GM18909 (cell line): Measurements from ENCODE around the gene ARHGAP42.

Source experiments
- ATAC-seq: cut with Tn5 transposase; IDR thresholded peaks from one replicate; pipeline ENCODE4 v1.9.1; 2021; ENCODE audit warnings: mild to moderate bottlenecking; ENCODE audit not compliant: unreplicated experiment, poor library complexity

ARHGAP42 gene

DNA sequence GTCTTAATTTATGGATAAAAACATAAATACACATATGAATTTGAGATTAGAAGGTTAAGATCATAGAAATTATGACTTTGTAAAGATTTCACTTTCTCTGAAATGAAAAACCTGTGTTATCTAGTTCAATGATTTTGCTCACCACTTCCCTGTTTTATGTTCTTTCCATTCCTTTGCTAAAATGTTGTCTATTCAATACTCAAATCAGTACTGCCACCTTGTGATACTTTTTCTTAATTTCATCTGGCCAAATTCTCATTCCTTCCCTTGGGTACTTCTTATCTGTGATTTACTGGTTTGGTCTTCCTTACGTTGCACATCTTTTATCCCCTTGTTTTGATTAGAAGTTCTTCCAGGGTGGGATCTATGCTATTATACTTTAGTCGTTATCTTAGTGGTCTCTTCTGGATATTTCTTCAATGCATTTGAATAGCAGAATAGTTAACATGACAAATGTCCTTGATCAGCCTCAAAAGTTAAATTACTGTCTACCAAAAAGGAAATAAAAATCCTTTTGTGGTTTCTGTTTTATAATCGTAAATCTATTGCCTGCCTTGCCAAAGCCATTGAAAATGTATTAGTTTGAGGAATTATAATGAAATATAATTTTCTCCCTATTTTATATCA, 245.5 kb downstream of the ARHGAP42 start:
- peak; percentile 71 for ATAC-seq

DNA sequence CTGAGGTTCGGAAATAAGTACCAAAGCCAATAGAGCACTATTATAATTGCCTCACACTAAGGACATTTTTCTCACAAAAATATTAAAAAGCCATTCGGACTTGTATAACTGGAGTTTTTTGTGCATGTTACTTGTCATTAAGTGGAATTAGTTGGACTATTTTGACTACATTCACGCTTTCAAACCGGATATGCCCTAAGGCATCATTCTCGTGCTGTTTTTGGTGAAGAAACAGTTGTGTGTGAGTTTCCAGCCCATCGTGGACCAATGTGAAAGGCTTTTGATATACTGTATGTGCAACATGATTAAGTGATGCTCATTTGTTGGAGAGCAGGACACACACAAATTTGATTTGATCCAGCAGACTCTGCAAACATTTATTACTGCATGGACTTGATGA, 249.7 kb downstream of the ARHGAP42 start:
- no peak for ATAC-seq

DNA sequence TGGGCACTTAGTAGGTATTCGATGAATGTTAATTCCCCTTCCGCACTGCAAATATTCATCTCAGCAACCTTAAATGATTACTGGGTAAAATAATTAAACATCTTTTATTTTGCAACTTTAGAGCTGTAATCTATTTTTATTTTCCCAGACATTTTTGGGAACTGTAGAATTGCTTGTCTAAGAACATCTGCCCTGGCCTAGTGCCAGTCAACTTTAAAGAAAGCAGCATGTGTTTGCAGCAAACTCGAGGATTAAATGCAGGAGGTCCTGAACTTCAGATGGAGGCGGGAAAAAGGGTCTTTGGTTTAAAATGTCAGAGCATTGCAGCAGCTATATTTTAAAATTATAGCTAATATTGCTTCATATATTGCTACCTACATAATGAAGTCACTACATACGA, 252.5 kb downstream of the ARHGAP42 start:
- ATAC-seq = no peak

DNA sequence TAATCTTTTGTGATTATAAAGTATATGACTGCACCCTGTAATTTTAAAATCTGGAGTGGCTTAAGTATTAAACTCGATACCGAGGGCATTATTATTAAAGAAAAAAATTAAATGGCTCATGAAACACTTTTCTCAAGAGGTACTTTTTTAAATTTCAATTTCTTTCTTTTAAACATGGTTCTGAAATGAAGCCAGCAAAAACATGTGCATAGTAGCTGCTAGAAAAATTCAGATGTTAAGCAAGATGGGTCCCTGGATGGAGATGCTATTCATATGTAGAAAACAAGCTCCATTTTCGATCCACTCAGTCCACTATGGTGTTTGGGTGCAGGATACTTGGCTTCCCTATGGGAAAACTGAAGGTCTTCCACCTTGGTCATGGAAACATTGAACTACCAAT, 253.0 kb downstream of the ARHGAP42 start:
- ATAC-seq = no peak

DNA sequence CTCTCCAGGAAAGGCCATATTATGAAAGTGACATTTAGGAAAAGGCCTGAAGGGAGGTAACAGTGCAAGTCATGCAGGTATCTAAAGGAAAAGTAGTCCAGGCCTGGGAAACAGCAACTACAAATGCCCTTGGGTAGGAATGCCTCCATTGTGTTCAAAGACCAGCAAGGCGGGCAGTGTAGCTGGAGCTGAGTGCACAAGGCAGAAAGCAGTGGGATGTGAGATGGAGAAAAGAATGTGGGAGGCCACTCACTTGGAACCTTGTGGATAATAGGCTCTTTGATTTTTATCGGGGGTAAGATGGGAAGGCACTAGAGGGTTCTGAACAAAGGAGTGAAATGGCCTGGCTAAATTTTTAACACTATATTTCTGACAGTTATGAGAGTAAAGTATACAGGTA, 253.9 kb downstream of the ARHGAP42 start:
- ATAC-seq = no peak

DNA sequence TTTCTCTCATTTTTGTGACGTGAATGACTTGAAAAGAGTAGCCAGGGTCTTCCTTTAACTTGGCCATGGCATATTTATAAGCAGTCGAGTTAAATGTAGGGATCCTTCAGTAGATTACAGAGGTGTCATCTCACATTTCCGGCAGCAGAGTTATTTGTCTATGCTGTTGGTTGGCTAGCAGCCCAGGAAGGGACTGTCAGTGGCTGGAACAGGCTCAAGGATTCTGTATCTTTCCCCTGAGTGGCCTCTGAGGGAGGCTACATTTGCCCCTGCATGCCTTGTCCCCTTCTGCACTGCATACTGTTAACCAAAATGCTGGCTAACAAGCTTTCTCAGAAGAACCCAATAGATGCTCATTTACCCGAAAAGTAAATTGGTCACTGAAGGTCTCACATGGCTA, 254.9 kb downstream of the ARHGAP42 start:
- no peak for ATAC-seq

DNA sequence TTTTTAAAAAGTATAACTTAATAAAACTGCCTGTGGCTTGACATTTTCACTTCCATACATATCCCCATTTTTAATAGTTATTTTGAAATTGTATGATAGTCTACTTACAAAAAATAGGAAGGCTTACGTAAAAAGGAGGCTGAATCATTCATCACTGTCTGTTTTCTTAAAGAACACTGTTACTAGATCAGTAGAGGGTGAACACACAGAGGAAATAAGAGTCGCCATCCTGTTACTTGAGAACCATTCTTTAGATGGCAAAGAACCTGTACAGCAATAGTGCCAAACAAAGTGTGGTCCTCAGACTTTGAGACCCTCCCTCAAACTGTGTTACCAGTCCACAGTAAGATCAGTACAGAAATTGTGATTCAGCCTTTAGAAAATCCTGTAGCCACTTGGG, 261.8 kb downstream of the ARHGAP42 start:
- ATAC-seq = no peak

DNA sequence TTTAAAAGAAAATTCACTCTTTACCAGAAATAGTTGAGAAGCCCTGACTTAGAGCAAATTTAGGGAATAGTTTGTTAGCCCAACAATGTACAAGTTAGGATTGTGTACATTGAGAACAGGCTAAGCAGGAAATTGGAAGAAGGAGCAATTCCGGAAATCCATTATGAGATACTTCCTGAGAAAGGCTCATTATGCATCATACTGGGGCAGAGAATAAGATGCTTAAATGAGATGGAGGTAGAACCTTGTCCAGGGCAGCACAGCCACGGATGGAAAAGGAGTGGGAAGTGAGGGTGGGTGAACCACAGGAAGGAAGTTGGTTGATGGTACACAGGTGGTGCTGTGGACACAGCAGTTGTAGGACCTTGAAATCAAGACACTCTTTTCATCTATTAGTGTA, 262.4 kb downstream of the ARHGAP42 start:
- ATAC-seq = no peak

DNA sequence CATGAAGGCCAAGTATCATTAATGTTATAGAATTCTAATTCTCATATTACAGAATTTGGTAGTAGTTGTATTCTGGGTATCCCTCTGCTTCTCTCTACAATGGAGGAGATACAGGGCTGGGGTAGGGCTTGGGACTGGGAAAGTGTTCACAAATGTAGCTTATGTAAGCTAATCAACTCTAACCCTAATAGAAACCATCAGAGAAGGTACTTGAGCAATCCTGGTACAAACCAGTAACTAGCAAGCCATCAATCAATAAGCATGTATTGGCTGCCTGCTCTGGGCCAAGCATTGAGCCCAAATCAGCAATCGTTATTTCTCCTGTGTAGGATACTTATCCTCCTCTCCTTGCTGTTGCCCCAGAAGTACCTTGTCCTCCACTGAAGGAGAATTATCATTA, 268.2 kb downstream of the ARHGAP42 start:
- ATAC-seq = no peak

DNA sequence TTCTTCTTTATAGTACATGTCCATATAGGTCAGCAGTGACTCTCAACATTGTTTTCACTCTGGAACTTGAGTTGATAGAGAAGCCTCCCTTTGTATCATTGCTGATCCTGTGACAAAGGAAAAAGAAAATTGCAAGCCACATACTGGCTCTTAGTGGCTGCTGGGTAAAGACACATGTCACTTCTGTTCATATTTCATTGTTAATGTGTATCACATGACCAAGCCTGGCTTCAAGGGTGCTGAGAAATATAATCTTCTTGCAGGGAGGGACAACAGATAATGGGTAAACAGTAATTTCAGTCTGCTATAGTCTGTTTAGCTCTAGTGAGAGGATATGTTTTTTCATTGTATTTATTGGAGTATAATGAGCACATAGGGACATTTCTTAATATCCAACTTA, 269.3 kb downstream of the ARHGAP42 start:
- no peak for ATAC-seq

DNA sequence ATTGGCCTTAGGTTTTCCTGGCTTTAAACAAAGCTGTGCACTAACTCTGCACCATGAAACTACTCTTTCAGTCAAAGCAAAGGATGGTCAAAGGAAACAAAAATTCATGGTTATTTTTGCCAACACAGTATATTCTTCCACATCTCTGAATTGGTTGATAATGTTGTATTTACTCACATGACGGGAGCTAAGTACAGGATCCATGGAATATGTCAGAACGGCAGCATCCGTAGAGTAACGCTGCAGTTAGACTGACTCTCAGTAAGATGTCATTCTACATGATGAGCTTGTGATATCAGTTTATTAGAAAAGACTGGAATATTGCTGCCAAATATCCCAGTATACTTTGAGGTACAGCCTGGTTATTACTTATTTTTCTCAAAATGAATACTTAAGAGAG, 270.4 kb downstream of the ARHGAP42 start:
- ATAC-seq = no peak

DNA sequence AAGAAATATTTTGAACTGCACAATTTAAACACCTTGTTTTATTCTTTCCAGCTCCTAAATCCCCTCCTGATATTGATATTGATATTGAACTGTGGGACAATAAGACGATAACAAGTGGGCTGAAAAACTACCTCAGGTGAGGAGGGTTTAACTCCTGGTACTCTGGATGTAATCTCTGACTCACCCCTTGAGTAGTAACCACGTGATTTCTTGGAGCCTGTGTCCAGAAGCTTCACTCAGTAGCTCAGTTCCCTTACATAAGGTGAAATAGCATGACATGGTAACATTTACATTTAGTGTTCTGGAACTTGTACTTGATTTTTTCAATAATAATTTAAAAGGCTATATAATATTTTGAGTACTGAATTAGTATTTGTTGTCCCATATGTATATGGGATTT, 274.5 kb downstream of the ARHGAP42 start:
- ATAC-seq = no peak

DNA sequence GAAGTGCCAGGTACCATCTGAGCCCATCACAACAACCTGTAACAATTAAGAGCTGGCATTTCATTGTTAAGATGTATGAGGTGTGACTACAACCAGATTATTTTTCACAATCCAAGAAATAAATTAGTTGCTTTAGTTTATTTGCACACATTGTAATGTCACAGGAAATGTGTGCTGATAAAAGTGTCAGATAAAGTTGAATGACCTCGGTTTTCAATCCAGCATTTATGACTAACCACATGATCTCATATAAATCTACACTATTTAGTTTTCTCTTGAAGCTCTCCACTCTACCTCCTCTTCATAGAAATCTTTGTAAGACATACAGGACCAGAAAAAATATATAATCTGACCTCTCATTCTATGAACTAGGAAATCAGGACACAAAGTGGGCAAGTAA, 276.3 kb downstream of the ARHGAP42 start:
- no peak for ATAC-seq

DNA sequence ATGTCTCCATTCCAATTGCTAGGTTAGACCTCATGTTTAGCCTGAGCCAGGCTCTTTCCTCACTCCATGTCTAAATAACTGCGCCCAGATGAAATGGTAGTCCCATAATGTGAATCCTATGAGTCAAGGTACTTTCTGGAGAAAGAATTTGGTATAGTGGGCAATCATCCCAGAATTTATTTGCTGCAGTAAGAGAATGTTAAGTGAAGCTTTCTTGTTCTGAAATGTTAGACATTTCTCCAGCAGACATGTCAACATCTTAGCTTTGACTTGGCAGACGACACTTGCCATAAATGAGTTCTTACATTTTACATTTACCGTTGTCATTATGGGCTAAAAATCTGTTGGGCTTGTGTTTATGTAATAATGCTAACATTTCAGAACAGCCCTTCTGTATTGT, 277.3 kb downstream of the ARHGAP42 start:
- ATAC-seq = no peak

DNA sequence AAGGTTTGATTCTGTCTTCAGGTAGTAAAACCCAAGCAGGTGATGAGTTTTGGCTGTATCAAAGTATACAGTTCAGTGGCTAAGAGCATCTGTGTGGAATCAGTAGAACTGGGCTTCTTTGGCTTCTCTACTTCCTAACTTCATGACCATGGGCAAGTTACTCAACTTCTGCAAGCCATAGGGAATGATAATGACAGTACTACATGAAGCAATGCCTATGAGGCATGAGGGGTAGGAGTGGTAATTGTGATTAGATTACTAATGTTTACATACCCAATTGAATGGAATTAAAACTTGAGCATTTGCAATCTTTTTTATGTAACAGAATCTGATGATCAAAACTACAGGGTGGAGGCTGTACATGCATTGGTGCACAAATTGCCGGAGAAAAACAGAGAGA, 278.3 kb downstream of the ARHGAP42 start:
- ATAC-seq = no peak

DNA sequence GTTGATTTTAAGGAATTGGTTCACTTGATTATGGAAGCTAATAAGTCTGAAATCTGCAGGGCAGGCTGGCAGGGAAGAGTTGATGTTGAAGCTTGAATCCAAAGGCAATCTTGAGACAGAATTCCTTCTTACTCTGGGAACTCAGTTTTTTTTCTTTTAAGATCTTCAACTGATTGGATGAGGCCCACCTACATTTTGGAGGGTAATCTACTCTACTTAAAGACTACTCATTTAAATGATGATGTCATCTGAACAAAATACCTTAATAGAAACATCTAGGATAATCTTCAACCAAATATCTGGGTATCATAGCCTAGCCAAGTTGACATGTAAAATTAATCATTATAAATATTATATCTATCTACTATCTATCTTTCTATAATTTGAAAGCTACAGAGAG, 279.3 kb downstream of the ARHGAP42 start:
- ATAC-seq = no peak

DNA sequence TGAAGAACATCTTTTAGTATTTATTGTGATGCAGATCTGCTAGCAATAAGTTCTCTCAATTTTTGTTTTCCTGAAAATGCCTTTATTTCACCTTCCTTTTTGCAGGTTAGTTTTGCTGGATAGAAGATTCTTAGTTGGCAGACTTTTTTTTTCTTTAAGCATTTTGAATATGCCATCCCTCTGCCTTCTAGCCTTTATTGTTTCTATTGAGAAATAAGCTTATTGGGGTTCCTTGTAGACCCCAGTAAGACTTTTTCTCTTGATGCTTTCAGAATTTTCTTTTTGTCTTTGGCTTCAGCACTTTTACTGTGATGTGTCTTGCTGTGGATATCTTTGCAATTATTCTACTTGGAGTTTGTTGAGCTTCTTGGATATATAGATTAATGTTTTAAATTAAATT, 281.9 kb downstream of the ARHGAP42 start:
- no peak for ATAC-seq

DNA sequence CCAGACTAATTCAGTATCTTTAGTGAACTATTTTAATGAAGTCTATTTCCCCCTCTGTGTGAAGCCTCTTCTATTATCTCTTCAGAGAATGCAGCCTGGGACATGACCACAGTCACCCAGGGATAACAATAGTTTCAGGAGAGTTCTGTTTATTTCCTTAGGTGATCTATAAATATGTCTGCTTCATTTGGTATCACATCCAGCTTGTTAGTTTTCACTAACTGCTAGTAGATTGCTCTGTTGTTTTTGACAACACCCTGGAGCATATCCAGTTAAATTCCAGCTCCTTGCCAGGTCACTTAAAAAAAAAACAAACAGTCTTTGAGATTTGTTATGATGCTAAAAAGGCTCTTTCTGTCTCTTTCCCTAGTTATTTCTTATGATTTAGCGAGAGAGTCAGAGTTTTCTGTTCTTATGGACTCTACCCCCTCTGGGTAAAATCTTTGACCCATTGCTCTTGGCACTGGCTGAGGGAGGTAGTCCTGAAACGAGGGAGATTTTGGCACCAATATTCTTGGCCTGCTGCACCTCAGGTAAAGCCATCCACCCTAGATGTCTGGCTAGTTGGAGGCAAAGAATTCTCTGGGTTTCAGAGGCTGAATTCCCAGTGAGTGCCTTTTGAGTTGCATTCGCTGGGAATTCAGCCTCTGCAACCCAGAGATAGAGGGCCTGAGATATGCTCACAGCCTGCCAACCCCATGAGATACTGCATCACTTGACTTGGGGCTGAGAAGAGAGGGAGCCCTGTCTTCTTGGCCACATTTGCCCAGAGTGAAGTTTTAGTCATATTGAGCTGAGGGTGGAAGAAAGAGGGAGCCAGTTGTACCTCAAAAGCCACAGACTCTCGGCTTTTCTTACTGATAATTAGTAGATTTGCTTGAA, 283.4 kb downstream of the ARHGAP42 start:
- ATAC-seq = no peak

DNA sequence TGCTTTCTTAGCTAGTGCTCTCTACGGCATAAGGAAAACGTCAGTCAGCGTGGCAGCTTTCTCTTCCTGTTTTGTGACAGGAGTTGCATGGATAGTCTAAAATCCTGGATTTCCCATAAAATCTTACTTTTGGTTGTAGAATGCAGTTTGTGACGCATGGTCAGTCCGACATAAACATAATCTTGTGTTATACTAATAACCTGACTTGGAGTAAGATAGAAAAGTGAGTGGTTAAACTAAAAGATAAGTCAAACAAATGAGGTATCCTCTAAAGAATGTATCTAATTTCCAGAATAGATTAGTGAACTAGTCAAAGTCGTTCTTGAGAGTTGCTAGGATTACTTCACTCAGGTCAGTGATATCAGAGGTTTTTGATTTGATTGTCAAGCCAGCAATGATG, 285.0 kb downstream of the ARHGAP42 start:
- ATAC-seq = no peak

DNA sequence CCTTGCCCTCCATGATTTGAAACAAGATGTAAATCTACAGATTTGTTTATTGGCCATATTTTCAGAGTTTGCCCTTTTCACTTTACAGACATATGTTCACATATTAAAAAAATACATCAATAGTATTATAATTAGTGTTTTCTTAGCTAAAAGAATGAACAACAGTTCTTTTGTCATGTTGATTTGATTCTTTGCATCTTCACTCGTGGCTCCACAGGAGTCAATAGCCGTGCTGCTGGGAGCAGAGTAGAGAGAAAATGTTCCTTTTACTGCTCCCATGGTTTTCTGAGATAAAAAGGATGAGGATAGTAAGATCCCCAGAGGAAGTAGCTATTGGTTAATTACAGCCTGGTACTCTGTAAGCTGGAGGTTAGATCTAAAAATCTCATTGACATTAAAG, 291.4 kb downstream of the ARHGAP42 start:
- no peak for ATAC-seq

DNA sequence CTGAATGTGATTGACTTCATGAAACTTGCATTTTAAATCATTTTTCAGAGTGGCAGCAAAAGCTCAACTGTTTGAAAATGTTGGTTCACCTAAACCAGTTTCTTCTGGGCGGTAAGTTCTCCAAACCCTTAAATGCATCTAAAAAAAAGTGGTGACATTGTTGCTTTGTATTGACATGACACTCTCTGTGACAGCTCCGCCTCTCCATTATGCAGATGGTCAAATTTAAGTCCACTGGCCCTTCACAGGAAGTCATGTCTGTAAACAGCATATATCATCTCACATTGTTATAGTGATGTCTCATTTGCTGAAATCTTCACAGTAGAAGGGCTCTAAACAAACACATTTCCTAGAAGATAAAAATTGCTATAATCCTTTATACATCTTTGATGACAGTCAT, 291.9 kb downstream of the ARHGAP42 start:
- no peak for ATAC-seq

DNA sequence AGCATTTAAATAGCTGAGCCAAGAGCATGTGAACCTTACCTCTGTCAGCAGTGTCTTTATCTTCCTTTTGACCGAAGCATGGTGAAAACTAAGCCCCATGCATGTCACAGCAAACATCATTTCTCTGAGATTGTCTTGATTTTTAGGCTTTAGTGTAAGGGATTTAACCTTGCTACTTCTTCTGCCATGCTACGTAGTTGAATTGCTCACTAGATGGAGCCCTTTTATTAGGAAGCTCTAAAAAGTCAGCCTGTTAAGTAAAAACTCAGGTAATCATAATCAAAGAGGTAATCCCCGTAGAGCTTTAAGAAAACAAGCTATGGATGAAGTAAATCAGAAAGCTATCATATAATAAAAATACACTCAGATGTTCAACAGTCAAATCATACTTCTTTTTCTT, 293.1 kb downstream of the ARHGAP42 start:
- no peak for ATAC-seq
